IMR-90 (cell line): ENCODE results near the gene STPG1. TPM values are rescaled to one million over a fixed set of nuclear protein-coding genes. Genes with fewer than 3 reads are reported as not detected.

ENCODE experiments used
- ATAC-seq: fragments of 200-7000 bp; cut with Tn5 transposase; 2 replicates; pipeline ENCODE4 v1.9.1; 2020; ENCODE audit warnings: low read depth, mild to moderate bottlenecking, moderate library complexity
- BruUV-seq: library from RNA; stranded (reverse); fragments of 400-500 nt; replicated peaks from 2 replicates; lab custom pipeline; 2021; lab: Mats Ljungman, UMichigan
- CTCF ChIA-PET: fragments of 300-600 bp; formaldehyde crosslinking; extraction: SDS; loops from one replicate; lab custom pipeline; 2021; ENCODE audit warnings: antibody characterized with exemption; lab: Yijun Ruan, JAX
- POLR2A ChIA-PET: fragments of 300-600 bp; sonication (Branson Sonifier 250); formaldehyde crosslinking; loops from one replicate; lab custom pipeline; 2022; ENCODE audit warnings: antibody characterized with exemption; ENCODE audit not compliant: unreplicated experiment; lab: Charles Lee
- DNase-seq: peaks from one replicate; pipeline ENCODE4 v3.0.0; 2013
- H2AFZ ChIP-seq: replicated peaks from 2 replicates; pipeline ENCODE3; 2013; ENCODE audit warnings: low read length, mild to moderate bottlenecking; ENCODE audit not compliant: poor library complexity
- H2AK5ac ChIP-seq: 2 replicates; pipeline ENCODE4 v1.6.1; 2013; ENCODE audit warnings: low read depth, low read length, inconsistent platforms
- H2AK9ac ChIP-seq: replicated peaks from 2 replicates; pipeline ENCODE3; 2013; ENCODE audit warnings: mild to moderate bottlenecking, low read depth, low read length, moderate library complexity; ENCODE audit not compliant: poor library complexity
- H2BK120ac ChIP-seq: 2 replicates; pipeline ENCODE4 v1.6.1; 2013; ENCODE audit warnings: low read depth, low read length, inconsistent platforms
- H2BK15ac ChIP-seq: 3 replicates; pipeline ENCODE4 v1.6.1; 2013; ENCODE audit warnings: low read depth, low read length, inconsistent platforms
- H2BK20ac ChIP-seq: 2 replicates; pipeline ENCODE4 v1.6.1; 2013; ENCODE audit warnings: low read depth, mild to moderate bottlenecking, inconsistent platforms, low read length, moderate library complexity
- H2BK5ac ChIP-seq: 2 replicates; pipeline ENCODE4 v1.6.1; 2013; ENCODE audit warnings: mild to moderate bottlenecking, low read depth, low read length, inconsistent platforms; ENCODE audit not compliant: poor library complexity, severe bottlenecking
- H3K14ac ChIP-seq: replicated peaks from 2 replicates; pipeline ENCODE4 v1.6.1; 2013; ENCODE audit warnings: low read depth, low read length, inconsistent platforms
- H3K18ac ChIP-seq: 2 replicates; pipeline ENCODE4 v1.6.1; 2013; ENCODE audit warnings: low read depth, low read length, control low read depth
- H3K23ac ChIP-seq: 2 replicates; pipeline ENCODE4 v1.6.1; 2013; ENCODE audit warnings: low read depth, low read length, inconsistent platforms
- H3K27ac ChIP-seq: 2 replicates; pipeline ENCODE4 v1.5.1; 2013; ENCODE audit warnings: mild to moderate bottlenecking, control low read depth, low read length; ENCODE audit not compliant: insufficient read depth
- H3K27me3 ChIP-seq: 2 replicates; pipeline ENCODE4 v1.6.1; 2013; ENCODE audit warnings: low read length; ENCODE audit not compliant: control insufficient read depth, insufficient read depth
- H3K36me3 ChIP-seq: 2 replicates; pipeline ENCODE4 v1.6.1; 2013; ENCODE audit warnings: low read length, mixed read lengths; ENCODE audit not compliant: control insufficient read depth, insufficient read depth
- H3K4ac ChIP-seq: 2 replicates; pipeline ENCODE4 v1.6.1; 2013; ENCODE audit warnings: low read depth, low read length, inconsistent platforms
- H3K4me1 ChIP-seq: 2 replicates; pipeline ENCODE4 v1.6.1; 2013; ENCODE audit warnings: low read length, mixed read lengths; ENCODE audit not compliant: control insufficient read depth, insufficient read depth
- H3K4me2 ChIP-seq: 2 replicates; pipeline ENCODE4 v1.6.1; 2013; ENCODE audit warnings: low read depth, mild to moderate bottlenecking, control low read depth, low read length, moderate library complexity
- H3K4me3 ChIP-seq: 2 replicates; pipeline ENCODE4 v1.5.1; 2013; ENCODE audit warnings: low read depth, mild to moderate bottlenecking, control low read depth, low read length, moderate library complexity; ENCODE audit not compliant: insufficient read depth
- H3K56ac ChIP-seq: 2 replicates; pipeline ENCODE4 v1.6.1; 2013; ENCODE audit warnings: low read length, inconsistent platforms; ENCODE audit not compliant: insufficient read depth; ENCODE audit errors: extremely low read depth
- H3K79me1 ChIP-seq, 2 experiments: 2 replicates each; pipeline ENCODE4 v1.6.1; 2013; ENCODE audit warnings: low read length in 2 of 2, inconsistent platforms in 1 of 2, low read depth in 1 of 2
- H3K9ac ChIP-seq: 2 replicates; pipeline ENCODE4 v1.6.1; 2013; ENCODE audit warnings: low read depth, low read length, control low read depth
- H3K9me1 ChIP-seq: 2 replicates; pipeline ENCODE4 v1.6.1; 2013; ENCODE audit warnings: low read length, inconsistent platforms; ENCODE audit not compliant: insufficient read depth
- H3K9me3 ChIP-seq: 2 replicates; pipeline ENCODE4 v1.6.1; 2013; ENCODE audit warnings: low read length; ENCODE audit not compliant: control insufficient read depth, insufficient read depth
- H4K20me1 ChIP-seq: 2 replicates; pipeline ENCODE4 v1.6.1; 2013; ENCODE audit warnings: low read length, inconsistent platforms; ENCODE audit not compliant: insufficient read depth
- H4K5ac ChIP-seq: 2 replicates; pipeline ENCODE4 v1.6.1; 2013; ENCODE audit warnings: mild to moderate bottlenecking, low read depth, low read length, control low read depth
- H4K8ac ChIP-seq, 2 experiments: 2 replicates each; pipeline ENCODE4 v1.6.1; 2013; ENCODE audit warnings: low read depth in 2 of 2, low read length in 2 of 2, control low read depth in 1 of 2, inconsistent platforms in 1 of 2
- H4K91ac ChIP-seq: 2 replicates; pipeline ENCODE4 v1.6.1; 2013; ENCODE audit warnings: low read depth, low read length, inconsistent platforms; ENCODE audit not compliant: insufficient read depth
- CEBPB ChIP-seq: IDR thresholded peaks from 2 replicates; pipeline ENCODE4 v1.6.1; 2012; ENCODE audit warnings: low read depth, low read length, improper control_type of control experiment
- USF2 ChIP-seq: fragments of 150-350 bp; IDR thresholded peaks from 2 replicates; pipeline ENCODE4 v1.6.1; 2017; ENCODE audit warnings: mild to moderate bottlenecking, antibody characterized with exemption, low read length, low read depth
- dilution Hi-C: fragments of 300-500 bp; cut with HindIII; formaldehyde crosslinking; loops from one replicate; pipeline ENCODE4 v1.14.3; 2018; ENCODE audit warnings: low sequenced_read_pairs; ENCODE audit not compliant: unreplicated experiment
- in situ Hi-C: fragments of 300-500 bp; cut with MboI; formaldehyde crosslinking; loops from 3 replicates; pipeline ENCODE4 v1.14.3; 2019; ENCODE audit warnings: low sequenced_read_pairs, inconsistent platforms, mixed read lengths
- intact Hi-C: fragments of 100-400 bp; cut with micrococcal nuclease; formaldehyde crosslinking; loops from 2 replicates; pipeline ENCODE4 v1.10.0; 2022
- polyA plus RNA-seq, 3 experiments: library from polyadenylated mRNA; depleted of rRNA; stranded (reverse); fragments of >200 nt; gene quantifications; 2 replicates each; pipeline ENCODE4 v1.2.3, GENCODE V29; 2012; ENCODE audit warnings: low replicate concordance in 1 of 3
- total RNA-seq: library from RNA; depleted of rRNA; stranded (reverse); fragments of >200 nt; gene quantifications from 2 replicates; pipeline ENCODE4 v1.2.3, GENCODE V29; 2012

The STPG1 gene
- total and polyA plus RNA-seq, 2 of the 4 experiments (the other 2 are of a cell fraction), result 3.0 to 6.5 TPM

GRCh38 chr1:24327486-24327885, 86.1 kb downstream of the STPG1 start:
- Histone ChIP-seq H2AK9ac (no peak overlapping the region), H3K56ac (no peak overlapping the region), H2BK5ac (no peak overlapping the region), H3K27me3 (peaks cover 38% of the 10 kb centered on the region), H3K23ac (no peak overlapping the region), H3K9me3 (no peaks in the 10 kb centered on the region), H3K79me1 (no peaks in the 10 kb centered on the region), H4K5ac (no peak overlapping the region), H3K4me3 (no peak overlapping the region), H3K14ac (no peak overlapping the region), H3K18ac (no peak overlapping the region), H2BK20ac (no peak overlapping the region; the same call in 1 of the 2 replicates), H4K91ac (no peak overlapping the region), H3K9ac (no peak overlapping the region), H3K4me1 (peaks cover 17% of the 10 kb centered on the region), H2BK120ac (no peak overlapping the region), H2AFZ (no peak overlapping the region), H4K8ac (no peak overlapping the region), H3K4ac (no peak overlapping the region), H3K9me1 (peaks cover 14% of the 10 kb centered on the region), H2AK5ac (no peak overlapping the region), H4K20me1 (no peaks in the 10 kb centered on the region), H2BK15ac (peak overlapping the region; percentile 48; the same call in 1 of the 3 replicates), H3K27ac (no peak overlapping the region), H3K36me3 (no peaks in the 10 kb centered on the region), H3K4me2 (no peak overlapping the region)
- ATAC-seq (no peak), DNase-seq (no peak)
- BruUV-seq, result no TSS peak
- intact Hi-C loops, result no loop called here
- in situ Hi-C loops, result no loop called here
- POLR2A ChIA-PET, result no interaction called here
- TF ChIP-seq CEBPB (no peak), USF2 (no peak)
- CTCF ChIA-PET, result no interaction called here
- dilution Hi-C loops, result no loop called here
